Stomach (tissue), 9 donors: ENCODE results near the gene SPEG. TPM values are rescaled to one million over a fixed set of nuclear protein-coding genes. Genes with fewer than 3 reads are reported as not detected.
A peak's percentile ranks its signal among the peaks of the same experiment; 100 is the strongest.

ENCODE experiments used
- DNase-seq, 2 donors: peaks; one replicate each; pipeline versions ENCODE4 v3.0.0 to v3.0.0-alpha.2; 2013 to 2019
- H3K27ac ChIP-seq, 5 donors: fragments of 200-600 bp in 4 of 5; sonication (generic) in 4 of 5; one replicate each; pipeline ENCODE4 v1.5.1; 2013 to 2019; ENCODE audit warnings: mild to moderate bottlenecking in 1 of 5, moderate library complexity in 1 of 5
- H3K27me3 ChIP-seq, 3 donors: fragments of 200-600 bp; sonication (generic); one replicate each; pipeline ENCODE4 v1.5.1; 2017 to 2019; ENCODE audit warnings: mixed run types in 1 of 3
- H3K36me3 ChIP-seq, 4 donors: fragments of 200-600 bp; sonication (generic); 1 replicate in 3 of 4; 2 replicates in 1 of 4; pipeline ENCODE4 v1.5.1; 2016 to 2019
- H3K4me1 ChIP-seq, 4 donors: fragments of 200-600 bp; sonication (generic); one replicate each; pipeline ENCODE4 v1.5.1; 2016 to 2019
- H3K4me3 ChIP-seq, 4 donors: fragments of 200-600 bp; sonication (generic) in 3 of 4; one replicate each; pipeline ENCODE4 v1.5.1; 2016 to 2019; ENCODE audit warnings: mild to moderate bottlenecking in 1 of 4
- H3K9me3 ChIP-seq, 4 donors: fragments of 200-600 bp; sonication (generic); one replicate each; pipeline ENCODE4 v1.5.1; 2016 to 2019
- EP300 ChIP-seq: sonication (generic); formaldehyde crosslinking; IDR thresholded peaks from one replicate; pipeline ENCODE4 v1.6.1; 2017; ENCODE audit warnings: antibody characterized with exemption
- POLR2A ChIP-seq, 4 donors: fragments of 450-650 bp; IDR thresholded peaks; one replicate each; pipeline ENCODE4 v1.6.1; 2016; ENCODE audit warnings: antibody characterized with exemption in 4 of 4, control low read depth in 2 of 4, mild to moderate bottlenecking in 1 of 4, moderate library complexity in 1 of 4
- POLR2AphosphoS5 ChIP-seq, 3 donors: sonication (generic); formaldehyde crosslinking; IDR thresholded peaks; one replicate each; pipeline ENCODE4 v1.6.1; 2016; ENCODE audit warnings: antibody characterized with exemption in 3 of 3
- WGBS, 5 donors: extraction: QIAGEN DNeasy Blood & Tissue Kit in 3 of 5; methylation state at CpG; one replicate each; pipeline versions ENCODE4 v1.1.5 to v1.1.7; 2013 to 2018; 5-methylcytosine and 5-hydroxymethylcytosine counted together
- intact Hi-C: fragments of 100-400 bp; cut with DNase I; formaldehyde crosslinking; loops from one replicate; pipeline ENCODE4 v1.15.1; 2023; ENCODE audit warnings: low total_unique reads
- polyA plus RNA-seq, 3 donors: library from polyadenylated mRNA; stranded (reverse); fragments of 200-250 nt; gene quantifications; one replicate each; pipeline ENCODE4 v1.2.3, GENCODE V29; 2013
- total RNA-seq, 5 donors: library from RNA; depleted of rRNA; stranded (reverse); fragments of >200 nt; gene quantifications; one replicate each; pipeline versions ENCODE4 v1.1.0 to v1.2.3, GENCODE V29; 2014 to 2016
- TF ChIP-seq, protein P1 (sequence below), 7 experiments: fragments of 450-650 bp in 4 of 7; fragments of 200-600 bp in 3 of 7; sonication (generic) in 3 of 7; IDR thresholded peaks; one replicate each; pipeline ENCODE4 v1.5.1; 2016 to 2019; ENCODE audit warnings: antibody characterized with exemption in 7 of 7, control low read depth in 2 of 7, mild to moderate bottlenecking in 1 of 7
- donor health status: healthy with polysubstance abuse.
- donor health status: Bipolar disorder and iron deficiency.
- donor health status: healthy.

SPEG gene
- total and polyA plus RNA-seq, 8 donors = 7.4 to 106 (median 27.2) TPM

DNA sequence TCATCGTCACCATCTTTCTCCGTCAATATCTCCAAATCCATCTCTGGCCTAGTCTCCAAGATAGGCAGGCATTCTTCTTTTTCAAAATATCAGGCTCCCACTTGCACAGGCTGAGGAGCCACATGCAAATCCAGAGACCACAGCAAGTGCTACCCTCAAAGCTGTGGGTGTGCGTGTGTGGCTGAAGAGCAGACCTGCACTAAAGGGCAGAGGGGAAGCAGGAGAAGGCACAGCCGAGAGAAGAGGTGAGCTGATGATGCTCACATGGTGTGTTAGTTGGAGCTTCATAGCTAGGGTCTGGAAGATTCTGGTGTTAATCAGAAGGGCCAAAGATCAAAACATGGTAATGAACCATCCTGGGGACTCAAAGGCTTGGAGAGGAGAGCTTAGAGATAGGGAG, 3.8 kb downstream of the SPEG start:
- no peaks in the 10 kb centered on the region for H3K9me3 ChIP-seq
- no peak overlapping the region for H3K4me3 ChIP-seq
- peak overlapping the region in 3 of 5 donors; percentile 76 to 95 (median 90) for H3K27ac ChIP-seq
- WGBS, 5 donors = 84 to 96% (median 88%) methylated on average over 4 of the region's 4 CpGs
- intact Hi-C loops = no loop called here
- peaks cover 23 to 43% (median 35%) of the 10 kb centered on the region in 4 donors for H3K4me1 ChIP-seq
- H3K27me3 ChIP-seq = peaks cover 0 to 77% (median 48%) of the 10 kb centered on the region in 3 donors
- H3K36me3 ChIP-seq = no peaks in the 10 kb centered on the region
- TF ChIP-seq EP300 (no peak), POLR2AphosphoS5 (IDR thresholded peaks at IDR 0.05) (no peak), POLR2A (IDR thresholded peaks at IDR 0.05) (no peak)
- TF ChIP-seq, protein P1, sequence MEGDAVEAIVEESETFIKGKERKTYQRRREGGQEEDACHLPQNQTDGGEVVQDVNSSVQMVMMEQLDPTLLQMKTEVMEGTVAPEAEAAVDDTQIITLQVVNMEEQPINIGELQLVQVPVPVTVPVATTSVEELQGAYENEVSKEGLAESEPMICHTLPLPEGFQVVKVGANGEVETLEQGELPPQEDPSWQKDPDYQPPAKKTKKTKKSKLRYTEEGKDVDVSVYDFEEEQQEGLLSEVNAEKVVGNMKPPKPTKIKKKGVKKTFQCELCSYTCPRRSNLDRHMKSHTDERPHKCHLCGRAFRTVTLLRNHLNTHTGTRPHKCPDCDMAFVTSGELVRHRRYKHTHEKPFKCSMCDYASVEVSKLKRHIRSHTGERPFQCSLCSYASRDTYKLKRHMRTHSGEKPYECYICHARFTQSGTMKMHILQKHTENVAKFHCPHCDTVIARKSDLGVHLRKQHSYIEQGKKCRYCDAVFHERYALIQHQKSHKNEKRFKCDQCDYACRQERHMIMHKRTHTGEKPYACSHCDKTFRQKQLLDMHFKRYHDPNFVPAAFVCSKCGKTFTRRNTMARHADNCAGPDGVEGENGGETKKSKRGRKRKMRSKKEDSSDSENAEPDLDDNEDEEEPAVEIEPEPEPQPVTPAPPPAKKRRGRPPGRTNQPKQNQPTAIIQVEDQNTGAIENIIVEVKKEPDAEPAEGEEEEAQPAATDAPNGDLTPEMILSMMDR (IDR thresholded peaks at IDR 0.05) = no peak
- no peak for DNase-seq

DNA sequence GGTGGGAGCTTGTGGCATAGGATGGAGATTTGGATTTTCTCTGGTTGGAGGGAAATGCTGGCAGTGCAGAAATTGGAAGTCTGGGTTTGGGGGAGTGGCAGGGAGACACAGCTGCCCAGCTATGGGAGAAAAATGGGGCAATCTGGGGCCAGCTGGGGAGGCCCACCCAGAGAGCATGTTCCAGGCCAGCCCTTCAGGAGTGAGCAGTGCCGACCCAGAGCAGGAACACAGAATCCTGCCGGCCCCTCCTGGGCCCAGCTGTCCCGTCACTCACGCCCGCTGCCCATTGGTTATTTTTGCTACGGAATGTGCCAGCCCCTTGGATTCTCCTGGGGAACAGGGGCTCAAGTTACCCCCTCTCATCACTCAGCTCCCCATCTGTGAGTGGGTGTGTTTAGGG, 4.9 kb downstream of the SPEG start:
- DNase-seq = no peak
- no peak overlapping the region for H3K4me3 ChIP-seq
- intact Hi-C loops = no loop called here
- H3K27ac ChIP-seq = peak overlapping the region in 3 of 5 donors; percentile 54 to 95 (median 90)
- TF ChIP-seq EP300 (no peak), POLR2A (IDR thresholded peaks at IDR 0.05) (no peak), POLR2AphosphoS5 (IDR thresholded peaks at IDR 0.05) (no peak)
- TF ChIP-seq, protein P1 (IDR thresholded peaks at IDR 0.05) = no peak
- H3K27me3 ChIP-seq = peaks cover 0 to 81% (median 47%) of the 10 kb centered on the region in 3 donors
- H3K4me1 ChIP-seq = peaks cover 23 to 49% (median 36%) of the 10 kb centered on the region in 4 donors
- no peaks in the 10 kb centered on the region for H3K9me3 ChIP-seq
- WGBS, 5 donors = 59 to 87% (median 78%) methylated on average over 4 to 6 of the region's 6 CpGs
- no peaks in the 10 kb centered on the region for H3K36me3 ChIP-seq

DNA sequence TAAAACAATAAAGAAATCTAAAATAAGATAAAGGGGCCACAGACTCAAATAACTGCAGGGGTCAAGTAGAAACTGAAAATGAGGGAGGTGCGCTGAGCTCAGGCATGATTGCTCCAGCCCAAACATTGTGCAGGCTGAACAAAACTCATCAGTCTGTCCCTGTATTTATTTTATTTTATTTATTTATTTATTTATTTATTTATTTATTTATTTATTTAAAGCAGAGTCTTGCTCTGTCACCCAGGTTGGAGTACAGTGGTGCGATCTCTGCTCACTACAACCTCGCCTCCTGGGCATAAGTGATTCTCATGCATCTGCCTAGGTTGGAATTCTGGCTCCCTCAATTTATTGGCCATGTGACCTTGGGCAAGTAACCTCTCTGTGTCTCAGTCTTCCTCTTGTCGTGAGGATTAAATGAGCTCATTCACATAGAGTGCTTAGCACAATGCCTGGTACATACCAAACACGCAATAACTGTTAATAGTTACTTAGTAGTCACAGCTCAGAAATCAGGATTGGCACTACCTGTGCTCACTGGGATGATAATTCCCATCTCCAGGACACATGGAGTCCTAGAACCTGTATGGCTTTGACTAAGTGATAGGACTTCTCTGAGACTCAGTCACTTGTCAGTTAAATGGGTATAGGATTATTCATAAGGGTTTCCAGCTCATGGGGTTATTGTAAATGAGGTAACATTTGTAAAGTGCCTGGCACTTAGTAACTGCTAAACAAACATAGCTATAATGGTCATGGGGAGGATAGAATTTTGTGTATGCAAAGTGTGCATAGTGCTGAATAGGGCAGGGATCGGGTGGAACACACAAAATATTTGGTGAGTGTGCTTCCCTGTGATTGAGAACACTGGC, 6.0 kb downstream of the SPEG start:
- Histone ChIP-seq H3K27me3 (peaks cover 0 to 81% (median 36%) of the 10 kb centered on the region in 3 donors), H3K9me3 (no peaks in the 10 kb centered on the region), H3K27ac (peak overlapping the region in 4 of 5 donors; percentile 66 to 95 (median 86)), H3K36me3 (no peaks in the 10 kb centered on the region), H3K4me1 (peaks cover 15 to 39% (median 25%) of the 10 kb centered on the region in 4 donors), H3K4me3 (peak overlapping the region in 3 of 4 donors; percentile 64 to 75 (median 67))
- TF ChIP-seq POLR2AphosphoS5 (IDR thresholded peaks at IDR 0.05) (no peak), POLR2A (IDR thresholded peaks at IDR 0.05) (no peak), EP300 (no peak)
- TF ChIP-seq, protein P1 (IDR thresholded peaks at IDR 0.05) = no peak
- WGBS, 5 donors = 69 to 72% (median 70%) methylated on average over 6 of the region's 6 CpGs
- intact Hi-C loops = no loop called here
- no peak for DNase-seq

DNA sequence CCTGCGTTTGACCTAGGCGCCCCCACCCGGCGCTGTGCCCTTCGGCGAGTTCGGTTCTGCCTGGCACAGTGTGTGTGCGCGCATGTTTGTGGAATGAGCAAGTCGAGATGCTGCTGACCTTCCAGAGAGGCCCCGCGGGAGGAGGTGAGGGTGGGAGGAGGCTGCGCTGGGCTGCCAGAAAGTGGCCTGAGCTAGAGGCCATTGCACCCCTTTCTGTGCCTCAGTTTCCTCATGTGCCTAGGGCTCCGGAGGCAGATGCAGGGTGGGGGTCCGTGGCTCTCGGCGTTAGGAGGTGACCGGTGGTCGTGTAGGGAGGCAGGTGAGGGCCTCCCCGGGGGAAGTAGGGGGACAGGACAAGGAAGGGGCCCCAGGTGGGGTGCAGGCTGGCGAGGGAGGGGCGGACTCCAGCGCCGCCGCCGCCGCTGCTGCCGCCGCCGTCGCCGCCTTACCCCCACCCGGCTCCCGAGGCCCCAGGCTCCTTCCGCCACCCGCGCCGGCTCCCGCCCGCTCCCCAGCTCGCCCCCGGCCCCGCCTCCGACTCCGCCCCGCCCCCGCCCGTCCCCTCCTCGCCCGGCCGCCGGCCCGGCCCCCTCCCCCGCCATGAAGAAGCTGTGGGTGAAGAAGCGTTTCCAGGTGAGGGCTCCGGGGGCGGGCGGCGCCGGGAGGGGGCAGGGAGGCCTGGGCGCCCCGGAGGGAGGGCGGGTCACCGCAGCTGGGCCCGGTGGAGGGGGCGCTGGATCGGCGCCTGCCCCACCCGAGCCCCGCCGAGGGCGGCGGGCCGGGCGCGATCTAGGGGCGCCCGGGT, 7.0 kb downstream of the SPEG start:
- intact Hi-C loops = no loop called here
- Histone ChIP-seq H3K27ac (peak overlapping the region; percentile 34 to 95 (median 82)), H3K36me3 (no peaks in the 10 kb centered on the region), H3K9me3 (no peaks in the 10 kb centered on the region), H3K4me1 (peaks cover 15 to 39% (median 25%) of the 10 kb centered on the region in 4 donors), H3K27me3 (peaks cover 0 to 80% (median 31%) of the 10 kb centered on the region in 3 donors), H3K4me3 (peak overlapping the region; percentile 64 to 80 (median 71))
- WGBS, 5 donors = 1 to 3% (median 1%) methylated on average over 30 to 77 of the region's 78 CpGs
- DNase-seq = peak; percentile 53 to 86
- TF ChIP-seq POLR2A (IDR thresholded peaks at IDR 0.05) (no peak), EP300 (no peak), POLR2AphosphoS5 (IDR thresholded peaks at IDR 0.05) (peak in 2 of 3 donors; percentile 4 to 6)
- TF ChIP-seq, protein P1 (IDR thresholded peaks at IDR 0.05) = no peak
